ENCODE measurements around the gene PFDN6. TPM values are rescaled to one million over a fixed set of nuclear protein-coding genes. Genes with fewer than 3 reads are reported as not detected.

PFDN6 gene
- total RNA-seq, 2 experiments from 2014 or later = 78.5 to 90.9 TPM

DNA sequence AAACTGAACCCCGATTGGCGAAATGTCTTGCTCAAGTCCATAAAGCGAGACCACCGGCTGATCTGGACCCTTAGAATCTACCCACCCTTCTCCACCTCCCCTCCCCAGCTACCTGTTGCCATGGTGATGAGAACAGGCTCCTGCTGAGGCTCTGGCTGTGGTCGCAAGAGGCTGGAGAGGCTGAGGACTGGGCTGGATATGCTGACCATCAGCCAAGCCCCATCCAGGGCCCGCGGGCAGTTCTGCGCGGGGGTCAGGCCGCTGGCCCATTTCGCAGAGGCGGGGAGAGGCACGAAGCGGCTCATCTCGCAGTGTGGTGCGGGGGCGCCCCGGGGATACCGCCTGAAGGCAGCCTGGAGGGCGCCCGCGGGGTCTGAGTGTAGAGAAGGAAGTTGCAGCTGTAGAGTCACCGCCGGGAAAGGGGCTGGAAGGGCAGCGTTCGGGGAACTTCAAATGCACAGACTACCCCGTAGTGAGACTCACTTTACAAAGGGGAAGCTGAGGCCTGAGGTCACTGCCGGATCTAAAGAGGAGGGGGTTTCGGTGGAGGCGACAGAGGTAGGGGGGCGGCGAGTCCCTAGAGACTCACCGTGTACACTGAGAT, 23.8 kb downstream of the PFDN6 start:
- intact Hi-C loops (cut with micrococcal nuclease) = loop anchor here (1.0 to 10.0 kb wide), 4 partner anchors 24 to 262 kb away; partner anchors contain the start of genes B3GALT4, PFDN6 and WDR46
- CTCF ChIA-PET = interaction anchor here (0.6 to 4.2 kb wide), 6 partner anchors 13 to 475 kb away, joined by 3 to 36 read pairs (median 3); partner anchors contain the start of genes B3GALT4, RGL2 and TAP2
- DNase-seq = peak; percentile 70
- H3K36me3 Mint-ChIP-seq = peaks cover 43% of the 10 kb centered on the region
- H3K27ac Mint-ChIP-seq = peak overlapping the region; percentile 98
- H3K9me3 Mint-ChIP-seq = no peaks in the 10 kb centered on the region
- H3K4me3 Mint-ChIP-seq = peak overlapping the region; percentile 96
- no peaks in the 10 kb centered on the region for H3K27me3 Mint-ChIP-seq
- POLR2A ChIA-PET = interaction anchor here (0.7 to 2.7 kb wide), 7 partner anchors 14 to 469 kb away, joined by 4 to 12 read pairs (median 6); partner anchors contain the start of genes B3GALT4, PFDN6, RGL2 and RPS18
- peaks cover 55% of the 10 kb centered on the region for H3K4me1 Mint-ChIP-seq (ENCODE audit: low read depth)

- Mint-ChIP-seq H3K4me1 (ENCODE audit: low read depth) (peaks cover 57% of the 10 kb centered on the region), H3K27ac (peak within 1 kb of the TSS; percentile 98), H3K4me3 (peak within 1 kb of the TSS; percentile 96), H3K27me3 (no peaks in the 10 kb centered on the region), H3K36me3 (peaks cover 41% of the 10 kb centered on the region), H3K9me3 (no peaks in the 10 kb centered on the region)
- DNase-seq = peak; percentile 91
- intact Hi-C loops (cut with micrococcal nuclease) = loop anchor here (1.0 to 10.0 kb wide), 8 partner anchors 9 to 261 kb away; partner anchors contain the start of genes B3GALT4, HSD17B8, PFDN6 and WDR46
- CTCF ChIA-PET = interaction anchor here (0.6 to 4.2 kb wide), 5 partner anchors 14 to 112 kb away, joined by 3 to 36 read pairs (median 4); partner anchors contain the start of gene RGL2
- POLR2A ChIA-PET = interaction anchor here (1.1 to 2.7 kb wide), 5 partner anchors 15 to 342 kb away, joined by 6 to 12 read pairs (median 8); partner anchors contain the start of genes B3GALT4, PFDN6, RGL2 and WDR46
These were observed 24.5 kb downstream of the PFDN6 start, which contains the start of gene TAPBP for GRCh38 chr6:33313709-33314514. TSS of gene TAPBP (minus strand) at chr6:33314078. CDS start at chr6:33314041, 37 bp downstream.

DNA sequence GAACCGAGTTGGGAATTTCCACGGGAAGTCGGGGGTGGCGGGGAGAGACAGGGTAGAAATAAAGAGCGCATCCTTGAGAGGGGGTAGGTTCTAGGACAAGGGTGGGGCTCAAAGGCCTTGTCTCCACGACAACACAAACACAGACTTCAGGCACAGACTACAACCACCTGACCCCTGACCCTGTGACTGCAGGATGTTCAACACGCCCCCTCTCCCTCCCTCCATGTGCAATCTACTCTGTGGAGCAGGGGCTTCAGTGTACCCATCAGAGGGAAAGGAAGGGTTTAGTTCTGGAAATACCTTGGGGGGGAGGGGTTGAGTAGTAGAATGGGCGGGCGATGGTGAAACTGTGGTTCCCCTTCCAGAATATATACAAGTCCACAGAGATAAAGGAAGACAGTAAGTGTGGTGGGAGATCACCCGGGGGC, 25.1 kb downstream of the PFDN6 start:
- Mint-ChIP-seq H3K9me3 (no peaks in the 10 kb centered on the region), H3K36me3 (peaks cover 44% of the 10 kb centered on the region), H3K27ac (peak overlapping the region; percentile 98), H3K4me1 (ENCODE audit: low read depth) (peaks cover 63% of the 10 kb centered on the region), H3K27me3 (no peaks in the 10 kb centered on the region), H3K4me3 (peak overlapping the region; percentile 96)
- POLR2A ChIA-PET = no interaction called here
- CTCF ChIA-PET = interaction anchor here (0.6 kb wide), 1 partner anchor 25 kb away, joined by 4 read pairs; no protein-coding TSS in a partner anchor
- intact Hi-C loops (cut with micrococcal nuclease) = loop anchor here (1.0 to 10.0 kb wide), 6 partner anchors 9 to 260 kb away; partner anchors contain the start of gene HSD17B8
- DNase-seq = peak; percentile 81

DNA sequence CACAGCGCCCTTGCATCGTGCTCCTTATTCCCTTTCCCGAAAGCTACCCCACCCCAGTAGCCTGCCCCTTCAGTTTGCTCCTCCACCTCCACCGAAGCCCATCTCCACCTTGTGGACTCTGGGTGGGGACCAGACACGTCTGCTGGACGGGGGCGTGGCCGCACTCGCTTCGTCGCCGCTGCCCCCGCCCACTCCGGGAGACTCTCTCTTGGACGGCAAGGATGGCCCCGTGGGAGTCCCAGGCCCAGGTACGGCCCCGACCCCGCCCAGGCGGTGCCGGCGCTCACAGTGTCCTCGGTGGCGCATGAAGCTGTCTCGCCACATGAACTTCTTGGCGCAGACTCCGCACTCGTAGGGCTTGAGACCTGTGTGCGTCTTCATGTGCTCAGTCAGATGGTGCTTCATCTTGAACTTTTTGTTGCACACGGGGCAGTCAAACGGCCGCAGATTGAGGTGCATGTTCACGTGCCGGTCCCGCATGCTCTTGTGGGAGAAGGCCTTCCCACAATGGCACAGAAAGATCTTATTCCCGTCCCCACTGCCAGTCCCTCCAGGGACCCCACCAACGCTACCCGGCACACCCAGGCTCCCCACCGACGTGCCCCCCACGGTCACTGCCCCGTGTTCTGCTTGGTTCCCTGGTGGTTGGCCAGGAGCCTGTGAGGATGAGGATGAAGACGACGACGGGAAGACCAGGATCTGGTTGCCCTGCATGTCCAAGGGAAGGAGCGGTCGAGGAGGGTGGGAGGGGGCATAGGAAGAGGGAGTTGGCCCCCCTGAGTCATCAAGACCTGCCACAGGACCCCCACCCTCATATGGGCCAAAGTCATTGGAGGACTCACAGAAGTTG, 25.8 kb downstream of the PFDN6 start:
- intact Hi-C loops (cut with micrococcal nuclease) = loop anchor here (1.0 to 10.0 kb wide), 6 partner anchors 8 to 260 kb away; partner anchors contain the start of gene HSD17B8
- H3K27me3 Mint-ChIP-seq = no peaks in the 10 kb centered on the region
- H3K4me1 Mint-ChIP-seq (ENCODE audit: low read depth) = peaks cover 70% of the 10 kb centered on the region
- ChIA-PET POLR2A (no interaction called here), CTCF (interaction anchor here (0.6 kb wide), 1 partner anchor 24 kb away, joined by 4 read pairs; no protein-coding TSS in a partner anchor)
- no peak for DNase-seq
- peak overlapping the region; percentile 96 for H3K4me3 Mint-ChIP-seq
- peaks cover 48% of the 10 kb centered on the region for H3K36me3 Mint-ChIP-seq
- H3K27ac Mint-ChIP-seq = peak overlapping the region; percentile 98
- H3K9me3 Mint-ChIP-seq = no peaks in the 10 kb centered on the region

DNA sequence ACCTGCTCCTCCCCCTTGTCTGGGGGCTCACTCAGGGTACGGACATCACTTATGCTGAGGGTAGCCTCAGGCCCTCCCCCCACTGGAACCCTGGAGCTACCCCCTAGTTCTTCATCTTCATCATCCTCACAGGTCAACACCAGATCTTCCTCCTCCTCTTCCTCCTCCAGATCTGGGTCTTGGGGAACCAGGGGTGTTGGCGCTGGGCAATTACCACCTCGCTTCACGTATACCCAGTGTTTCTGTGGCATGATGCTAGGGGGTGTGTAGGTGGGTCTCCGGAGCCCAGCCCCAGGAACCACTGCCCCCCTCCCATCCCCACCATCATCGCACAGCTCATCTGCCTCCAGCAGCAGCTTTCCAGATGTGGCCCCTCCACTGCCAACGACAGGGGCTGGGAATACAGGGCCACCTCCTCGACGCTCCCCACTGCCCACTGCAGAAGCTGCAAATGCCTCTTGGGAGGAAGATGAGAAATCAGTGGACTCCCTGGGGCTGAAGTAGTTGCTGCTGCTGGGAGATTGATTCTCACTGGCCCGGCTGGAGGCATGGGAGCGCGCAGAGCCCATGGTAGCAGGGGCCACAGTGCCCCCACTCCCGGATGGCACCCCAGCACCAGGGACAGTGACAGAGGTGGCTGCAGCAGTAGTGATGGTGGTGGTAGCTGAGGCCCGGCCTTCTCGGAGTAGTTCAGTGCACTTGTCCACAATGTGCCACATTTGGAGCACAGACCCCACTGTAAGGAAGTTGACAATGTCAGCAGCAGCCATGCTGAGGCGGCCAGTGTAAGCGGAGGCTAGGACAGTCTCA, 26.6 kb downstream of the PFDN6 start:
- peaks cover 74% of the 10 kb centered on the region for H3K4me1 Mint-ChIP-seq (ENCODE audit: low read depth)
- H3K36me3 Mint-ChIP-seq = peaks cover 52% of the 10 kb centered on the region
- H3K27ac Mint-ChIP-seq = peak overlapping the region; percentile 98
- no peaks in the 10 kb centered on the region for H3K27me3 Mint-ChIP-seq
- intact Hi-C loops (cut with micrococcal nuclease) = loop anchor here (2.0 to 10.0 kb wide), 2 partner anchors 111 to 259 kb away; partner anchors contain the start of gene HSD17B8
- H3K4me3 Mint-ChIP-seq = peak overlapping the region; percentile 94
- no peaks in the 10 kb centered on the region for H3K9me3 Mint-ChIP-seq
- DNase-seq = no peak
- ChIA-PET POLR2A (interaction anchor here (2.1 to 2.7 kb wide), 2 partner anchors 17 to 39 kb away, joined by 7 to 13 read pairs; partner anchors contain the start of genes B3GALT4 and RGL2), CTCF (no interaction called here)

- intact Hi-C loops (cut with micrococcal nuclease) = loop anchor here (1.0 to 10.0 kb wide), 2 partner anchors 45 to 258 kb away; partner anchors contain the start of gene RPS18
- H3K4me3 Mint-ChIP-seq = peak overlapping the region; percentile 94
- ChIA-PET CTCF (interaction anchor here (0.8 to 2.3 kb wide), 2 partner anchors 17 to 75 kb away, joined by 4 to 15 read pairs; partner anchors contain the start of gene KIFC1), POLR2A (interaction anchor here (1.1 to 3.0 kb wide), 5 partner anchors 18 to 254 kb away, joined by 3 to 14 read pairs (median 7); partner anchors contain the start of genes B3GALT4, RGL2, RPS18 and VPS52)
- no peaks in the 10 kb centered on the region for H3K27me3 Mint-ChIP-seq
- H3K4me1 Mint-ChIP-seq (ENCODE audit: low read depth) = peaks cover 77% of the 10 kb centered on the region
- no peak for DNase-seq
- no peaks in the 10 kb centered on the region for H3K9me3 Mint-ChIP-seq
- peak overlapping the region; percentile 57 for H3K27ac Mint-ChIP-seq
- peaks cover 53% of the 10 kb centered on the region for H3K36me3 Mint-ChIP-seq
These were observed 27.4 kb downstream of the PFDN6 start for GRCh38 chr6:33316603-33317418.

DNA sequence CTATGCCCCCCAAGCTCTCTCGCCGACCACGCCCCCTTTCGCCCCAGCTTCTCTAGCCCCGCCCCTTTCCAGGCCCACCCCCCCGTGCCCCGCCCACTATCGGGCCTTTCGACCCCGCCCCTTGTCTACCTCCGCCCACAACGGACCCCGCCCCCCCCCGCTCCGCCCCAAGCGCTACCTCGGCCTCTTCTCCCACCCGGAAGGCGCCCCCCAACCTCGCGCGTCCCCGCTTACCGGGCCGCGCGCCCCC, 27.9 kb downstream of the PFDN6 start:
- Mint-ChIP-seq H3K27me3 (no peaks in the 10 kb centered on the region), H3K4me3 (peak overlapping the region; percentile 94), H3K9me3 (no peaks in the 10 kb centered on the region), H3K4me1 (ENCODE audit: low read depth) (peaks cover 76% of the 10 kb centered on the region), H3K27ac (peak overlapping the region; percentile 57), H3K36me3 (peaks cover 53% of the 10 kb centered on the region)
- POLR2A ChIA-PET = interaction anchor here (1.0 to 3.0 kb wide), 8 partner anchors 19 to 347 kb away, joined by 3 to 14 read pairs (median 4); partner anchors contain the start of genes B3GALT4, RGL2, RPS18 and VPS52
- DNase-seq = no peak
- intact Hi-C loops (cut with micrococcal nuclease) = loop anchor here (1.0 to 10.0 kb wide), 2 partner anchors 45 to 257 kb away; partner anchors contain the start of gene RPS18
- CTCF ChIA-PET = interaction anchor here (0.8 to 2.3 kb wide), 4 partner anchors 18 to 75 kb away, joined by 4 to 15 read pairs (median 8); partner anchors contain the start of genes B3GALT4 and KIFC1

- H3K27me3 Mint-ChIP-seq = no peaks in the 10 kb centered on the region
- POLR2A ChIA-PET = interaction anchor here (0.6 to 3.0 kb wide), 10 partner anchors 19 to 347 kb away, joined by 3 to 14 read pairs (median 4); partner anchors contain the start of genes B3GALT4, RGL2, RPS18 and VPS52
- peak within 1 kb of the TSS; percentile 95 for H3K27ac Mint-ChIP-seq
- H3K36me3 Mint-ChIP-seq = peaks cover 52% of the 10 kb centered on the region
- H3K4me1 Mint-ChIP-seq (ENCODE audit: low read depth) = peaks cover 71% of the 10 kb centered on the region
- intact Hi-C loops (cut with micrococcal nuclease) = loop anchor here (1.0 to 10.0 kb wide), 2 partner anchors 46 to 257 kb away; partner anchors contain the start of gene RPS18
- DNase-seq = peak; percentile 97
- CTCF ChIA-PET = interaction anchor here (0.7 to 2.3 kb wide), 7 partner anchors 18 to 137 kb away, joined by 3 to 15 read pairs (median 4); partner anchors contain the start of genes B3GALT4, CUTA, KIFC1 and ZBTB9
- H3K4me3 Mint-ChIP-seq = peak within 1 kb of the TSS; percentile 94
- no peaks in the 10 kb centered on the region for H3K9me3 Mint-ChIP-seq
These were observed 28.4 kb downstream of the PFDN6 start, which contains the start of gene ZBTB22 for GRCh38 chr6:33317669-33318425. TSS of gene ZBTB22 (minus strand) at chr6:33317744. CDS start at chr6:33316916, 828 bp downstream.

Data from activated CD4-positive, alpha-beta memory T cell treated with anti-CD3 and anti-CD28 coated beads for 36 hours (primary cell).